NCI-H748 treated with DMSO at 0.1 percent for 48 hours (cell line): ENCODE results near the gene VAMP1.
"Not testable (repeated sequence)": the region's sequence is repeated elsewhere in the genome, so short reads cannot be mapped to it uniquely, and the experiment has no call there.

Source experiments
- DNase-seq: peaks from one replicate; lab custom pipeline; 2025; lab: John Stamatoyannopoulos, UW

VAMP1 gene

DNA sequence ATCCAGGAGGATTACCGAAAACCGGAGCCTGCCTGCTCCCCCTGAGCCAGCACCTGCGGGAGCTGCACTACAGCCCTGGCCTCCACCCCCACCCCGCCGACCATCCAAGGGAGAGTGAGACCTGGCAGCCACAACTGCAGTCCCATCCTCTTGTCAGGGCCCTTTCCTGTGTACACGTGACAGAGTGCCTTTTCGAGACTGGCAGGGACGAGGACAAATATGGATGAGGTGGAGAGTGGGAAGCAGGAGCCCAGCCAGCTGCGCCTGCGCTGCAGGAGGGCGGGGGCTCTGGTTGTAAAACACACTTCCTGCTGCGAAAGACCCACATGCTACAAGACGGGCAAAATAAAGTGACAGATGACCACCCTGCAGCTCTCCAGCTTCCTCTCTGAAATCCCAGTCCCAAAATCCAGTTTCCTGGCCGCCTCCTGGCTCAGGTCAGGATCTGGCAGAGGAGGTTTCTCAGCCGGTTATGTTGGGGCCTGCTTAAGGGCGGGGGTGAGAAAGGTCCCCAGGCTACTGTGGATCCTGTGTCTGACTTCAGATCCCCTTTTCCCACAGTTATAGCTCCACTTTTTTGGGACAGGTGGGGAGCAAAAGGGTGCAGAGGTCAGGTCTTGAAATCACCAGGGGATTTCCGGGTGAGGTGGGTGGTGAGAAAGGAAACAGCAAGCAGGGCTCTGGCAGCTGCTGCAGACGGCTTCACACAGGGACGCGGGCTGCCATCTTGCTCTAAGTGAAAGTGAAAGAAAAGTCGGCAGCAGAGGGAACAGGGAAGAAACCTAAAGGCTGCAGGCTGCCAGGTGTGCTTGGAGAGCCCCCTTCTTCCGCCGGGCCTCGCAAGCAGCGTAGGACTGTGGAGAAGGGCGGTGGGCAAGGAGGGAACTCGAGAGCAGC lies 18.9 kb downstream of the VAMP1 start, which contains the start of gene TAPBPL:
Gene TAPBPL (plus strand): TSS at position 695 of the 897 bp plus-strand sequence. CDS start 207 bp downstream, outside the sequence.
- peak; percentile 54 for DNase-seq

GRCh38 chr12:6450869-6451347 lies 19.6 kb downstream of the VAMP1 start:
- DNase-seq = no peak

GRCh38 chr12:6450091-6450868 lies 20.2 kb downstream of the VAMP1 start:
- DNase-seq = no peak

DNA sequence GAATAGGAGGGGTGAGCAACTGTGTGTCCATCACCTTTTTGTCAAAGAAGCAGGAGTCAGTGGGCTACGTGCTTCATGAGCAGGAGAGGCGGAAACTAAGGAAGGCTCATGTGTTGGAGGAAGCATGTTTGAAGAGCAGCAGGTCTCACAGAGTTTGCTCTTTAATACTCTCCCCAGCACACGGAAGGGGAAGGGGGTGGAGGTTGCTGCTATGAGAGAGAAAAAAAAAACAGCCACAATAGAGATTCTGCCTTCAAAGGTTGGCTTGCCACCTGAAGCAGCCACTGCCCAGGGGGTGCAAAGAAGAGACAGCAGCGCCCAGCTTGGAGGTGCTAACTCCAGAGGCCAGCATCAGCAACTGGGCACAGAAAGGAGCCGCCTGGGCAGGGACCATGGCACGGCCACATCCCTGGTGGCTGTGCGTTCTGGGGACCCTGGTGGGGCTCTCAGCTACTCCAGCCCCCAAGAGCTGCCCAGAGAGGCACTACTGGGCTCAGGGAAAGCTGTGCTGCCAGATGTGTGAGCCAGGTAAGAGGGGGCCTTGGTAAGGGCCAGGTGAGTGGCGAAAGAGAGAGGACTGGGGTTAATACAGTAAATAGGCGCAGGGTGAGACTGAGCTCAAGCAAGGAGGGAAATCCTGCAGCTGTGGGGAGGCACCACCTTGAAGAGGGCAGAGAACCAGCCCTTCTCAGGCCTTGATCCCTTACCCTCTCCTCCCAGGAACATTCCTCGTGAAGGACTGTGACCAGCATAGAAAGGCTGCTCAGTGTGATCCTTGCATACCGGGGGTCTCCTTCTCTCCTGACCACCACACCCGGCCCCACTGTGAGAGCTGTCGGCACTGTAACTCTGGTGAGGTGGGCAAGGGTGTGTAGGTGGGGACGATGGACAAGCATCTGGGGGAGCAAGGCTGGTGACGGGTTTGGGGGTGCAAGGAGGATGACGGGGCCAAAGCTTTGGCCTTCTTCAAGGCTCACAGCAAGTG lies 25.5 kb downstream of the VAMP1 start, which contains the start of gene CD27:
Gene CD27 (plus strand): TSS at position 252 of the 985 bp plus-strand sequence. CDS start 141 bp downstream, at position 393.
- no peak for DNase-seq

GRCh38 chr12:6444031-6444430 lies 26.4 kb downstream of the VAMP1 start:
- DNase-seq = no peak

DNA sequence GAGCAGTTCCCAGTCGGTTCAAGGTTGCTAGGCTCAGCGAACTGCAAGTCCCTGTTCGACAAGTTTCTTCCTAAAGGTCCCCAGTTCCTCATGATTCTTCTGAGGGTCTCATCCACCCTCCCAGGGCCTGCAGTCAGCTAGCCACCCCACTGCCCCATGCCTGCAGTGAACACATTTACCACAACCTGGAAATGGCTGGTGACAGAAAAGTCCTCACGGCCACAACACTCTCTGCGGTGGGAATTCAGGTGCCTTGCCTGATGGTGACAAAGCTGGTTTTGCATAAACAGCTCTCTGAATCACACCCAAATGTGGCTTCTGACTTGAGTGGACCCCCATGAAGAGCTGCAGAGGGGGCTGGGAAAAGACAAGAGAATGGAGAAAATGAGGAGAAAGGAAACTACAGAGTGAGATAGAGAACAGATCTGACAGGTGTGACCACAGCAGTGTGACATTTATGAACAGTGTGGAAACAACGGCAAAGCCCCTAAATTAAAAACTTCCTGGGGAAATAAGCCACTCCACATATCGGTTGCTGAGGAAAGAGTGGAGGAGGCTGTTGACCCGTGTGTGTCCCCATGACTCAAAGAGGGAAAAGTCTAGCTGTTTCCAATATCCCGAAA lies 27.0 kb downstream of the VAMP1 start:
- DNase-seq = no peak

DNA sequence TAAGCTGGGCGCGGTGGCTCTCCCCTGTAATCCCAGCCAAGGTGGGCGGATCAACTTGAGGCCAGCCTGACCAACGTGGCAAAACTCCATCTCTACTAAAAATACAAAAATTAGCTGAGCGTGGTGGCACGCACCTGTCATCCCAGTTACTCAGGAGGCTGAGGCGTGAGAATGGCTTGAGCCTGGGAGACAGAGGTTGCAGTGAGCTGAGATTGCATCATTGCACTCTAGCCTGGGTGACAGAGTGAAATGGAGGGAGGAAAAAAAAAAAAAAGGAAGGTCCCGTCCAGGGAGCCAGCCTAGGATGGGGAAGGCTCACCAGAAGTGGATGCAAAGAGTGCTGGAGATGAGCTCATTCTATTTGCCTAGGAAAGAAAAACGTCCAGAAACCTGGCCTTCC lies 27.6 kb downstream of the VAMP1 start:
- DNase-seq = no peak

DNA sequence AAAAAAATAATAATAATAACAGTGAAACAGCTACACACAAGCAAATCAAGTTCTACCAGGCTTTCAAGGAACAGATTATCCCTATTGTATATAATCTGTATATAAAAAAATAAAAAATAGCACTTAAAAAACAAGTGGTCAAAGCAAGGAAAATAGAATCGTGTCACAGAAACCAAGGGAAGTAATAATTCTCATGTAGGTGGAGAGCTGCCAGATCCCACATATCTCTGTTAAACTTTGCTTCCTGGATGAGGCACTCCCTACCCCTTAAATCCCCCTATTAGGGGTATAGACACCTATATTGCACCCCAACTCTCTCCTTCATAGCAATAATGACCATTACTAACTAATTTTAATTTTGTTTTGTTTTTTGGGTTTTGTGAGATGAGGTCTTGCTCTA lies 30.1 kb downstream of the VAMP1 start:
- no peak for DNase-seq

DNA sequence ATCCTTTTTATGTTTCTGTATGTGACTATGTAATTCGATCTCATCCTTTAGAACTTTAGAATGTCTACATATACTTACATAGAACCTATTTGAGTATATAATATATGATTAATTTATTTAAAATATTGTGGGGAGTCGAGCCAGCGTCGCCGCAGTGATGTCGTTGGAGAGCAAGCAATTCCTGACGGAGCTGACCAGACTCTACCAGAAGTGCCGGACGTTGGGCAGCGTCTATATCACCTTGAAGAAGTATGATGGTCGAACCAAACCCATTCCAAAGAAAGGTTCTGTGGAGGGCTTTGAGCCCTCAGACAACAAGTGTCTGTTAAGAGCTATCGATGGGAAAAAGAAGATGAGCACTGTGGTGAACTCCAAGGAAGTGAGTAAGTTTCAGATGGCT lies 32.1 kb downstream of the VAMP1 start:
- DNase-seq = no peak

DNA sequence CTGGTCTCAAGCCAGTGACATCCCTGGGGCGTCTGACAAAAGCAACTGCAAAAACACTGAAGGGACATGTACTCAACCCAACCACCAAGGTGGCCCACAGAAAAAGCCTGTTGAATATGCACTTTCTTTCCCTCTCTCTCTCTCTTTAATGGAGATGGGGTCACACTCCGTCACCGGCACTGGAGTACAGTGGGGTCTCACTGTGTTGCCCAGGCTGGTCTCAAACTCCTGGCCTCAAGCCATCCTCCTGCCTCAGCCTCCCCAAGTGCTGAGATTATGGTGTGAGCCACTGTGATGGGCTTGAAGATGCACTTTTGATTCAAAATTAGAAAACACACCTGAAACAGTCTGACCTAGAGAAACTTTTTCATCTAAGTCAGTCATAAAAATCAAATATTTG lies 32.9 kb downstream of the VAMP1 start:
- DNase-seq = no peak

DNA sequence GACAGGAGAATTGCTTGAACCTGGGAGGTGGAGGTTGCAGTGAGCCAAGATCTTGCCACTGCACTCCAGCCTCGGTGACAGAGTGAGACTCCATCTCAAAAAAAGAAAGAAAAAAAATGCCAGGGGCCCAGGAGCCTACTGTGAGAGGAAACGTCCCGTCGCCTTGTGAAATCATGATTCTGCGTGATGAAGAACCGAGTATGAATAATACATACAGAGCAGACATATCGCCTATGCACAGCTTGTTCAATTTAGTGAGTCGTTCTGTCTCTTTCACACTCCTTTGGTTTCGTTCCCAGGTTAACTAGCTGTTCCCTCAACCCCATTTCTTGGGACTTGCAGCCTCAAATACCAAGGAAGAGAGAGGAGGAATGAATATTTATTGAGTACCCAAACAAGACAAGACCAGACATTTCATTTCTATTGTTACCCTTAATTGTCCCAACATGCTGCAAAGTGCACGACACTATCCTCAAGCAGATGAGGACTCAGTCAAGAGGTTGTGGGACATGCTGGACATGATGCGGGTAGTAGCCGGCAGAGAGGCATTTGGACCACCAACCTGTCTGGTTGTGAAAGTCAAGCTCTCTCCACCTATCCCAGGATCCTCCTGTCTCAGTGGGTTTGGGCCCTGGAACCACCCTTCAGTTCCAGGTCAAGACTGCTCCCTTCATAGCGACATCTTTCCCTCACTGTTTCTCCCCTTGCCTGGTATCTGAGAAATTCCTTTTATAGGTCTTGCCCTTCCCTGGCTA lies 34.3 kb downstream of the VAMP1 start:
- DNase-seq = no peak

DNA sequence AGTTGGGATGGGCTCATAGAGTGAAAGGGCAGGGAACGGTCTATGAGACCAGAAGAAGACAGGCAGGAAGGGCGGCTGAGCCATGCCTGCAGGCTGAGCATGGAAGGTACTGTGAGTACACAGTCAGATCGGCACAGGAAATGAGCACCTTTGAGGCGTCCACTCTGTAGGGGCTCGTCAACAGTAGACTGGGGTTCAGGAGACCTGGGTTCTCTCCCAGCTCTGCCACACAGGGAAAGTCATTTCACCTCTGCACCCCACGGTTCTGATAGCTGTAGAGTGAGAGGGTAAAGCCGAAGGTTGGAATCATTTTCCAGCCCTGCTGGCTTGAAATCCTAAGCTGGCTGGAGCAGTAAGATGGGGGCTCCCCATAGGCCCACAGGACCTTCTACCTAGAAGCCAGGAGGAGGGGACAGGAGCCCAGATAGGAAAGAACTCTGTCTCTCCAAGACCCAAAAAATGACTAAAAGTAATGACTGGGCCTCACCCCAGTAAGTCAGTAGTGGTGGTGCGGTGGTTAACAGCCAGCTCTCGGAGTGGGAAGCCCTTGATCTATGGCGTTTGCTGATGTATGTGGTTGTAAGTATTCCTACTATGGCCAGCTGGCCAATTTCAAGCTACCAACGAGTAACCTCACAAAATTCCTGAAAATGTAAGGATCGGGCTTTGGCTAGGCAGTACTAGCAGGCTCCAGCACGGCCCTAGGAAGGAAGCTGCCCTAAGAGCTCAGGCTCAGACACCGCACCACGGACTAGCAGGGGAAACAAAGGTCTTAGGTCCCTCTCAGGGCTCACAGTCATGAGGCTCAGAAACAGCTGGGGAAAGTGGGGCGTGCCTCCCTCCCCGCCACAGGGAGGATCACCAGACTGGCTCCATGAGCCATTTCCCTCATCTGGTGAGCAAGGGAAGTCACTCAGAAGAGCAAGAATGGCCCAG lies 36.0 kb downstream of the VAMP1 start:
- no peak for DNase-seq

- DNase-seq = no peak
Observed at GRCh38 chr12:6432991-6433390, 37.5 kb downstream of the VAMP1 start.

GRCh38 chr12:6430124-6430989 lies 40.1 kb downstream of the VAMP1 start:
- DNase-seq = peak; percentile 2

GRCh38 chr12:6428326-6428725 lies 42.2 kb downstream of the VAMP1 start:
- DNase-seq = no peak

- DNase-seq = not testable (repeated sequence)
Observed at GRCh38 chr12:6427796-6428195, 42.7 kb downstream of the VAMP1 start.

DNA sequence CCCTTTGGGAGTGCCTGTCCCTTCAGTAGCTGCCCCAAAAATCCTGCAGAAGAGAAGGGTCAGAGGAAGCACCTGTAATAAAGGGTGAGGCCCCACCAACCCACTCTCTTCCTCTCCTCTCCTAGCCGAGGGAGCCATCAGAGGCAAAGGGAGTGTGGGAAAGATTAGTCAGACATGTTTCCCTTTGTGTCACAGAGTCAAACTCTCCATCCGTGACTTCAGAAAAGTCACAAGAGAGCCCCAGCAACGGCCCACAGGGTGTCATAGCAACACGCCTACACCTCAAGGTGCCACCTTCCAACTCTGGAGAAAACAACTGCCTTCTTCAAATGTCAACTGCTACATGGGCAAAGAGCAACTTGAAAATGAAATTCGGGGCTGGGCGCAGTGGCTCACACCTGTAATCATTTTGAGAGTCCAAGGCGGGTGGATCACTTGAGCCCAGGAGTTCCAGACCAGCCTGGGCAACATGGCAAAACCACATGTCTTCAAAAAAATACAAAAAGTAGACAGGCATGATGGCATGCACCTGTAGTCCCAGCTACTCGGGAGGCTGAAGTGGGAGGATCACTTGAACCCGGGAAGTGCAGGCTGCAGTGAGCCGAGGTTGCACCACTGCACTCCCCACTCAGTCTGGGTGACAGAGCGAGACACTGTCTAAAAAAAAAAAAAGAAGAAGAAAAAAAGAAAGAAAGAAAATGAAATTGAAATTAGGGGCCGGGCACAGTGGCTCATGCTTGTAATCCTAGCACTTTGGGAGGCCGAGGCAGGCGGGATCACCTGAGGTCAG lies 43.4 kb downstream of the VAMP1 start:
- DNase-seq = no peak
